GM18870 (cell line): ENCODE results near the gene TRPM3.

Experiments
- ATAC-seq: cut with Tn5 transposase; IDR thresholded peaks from one replicate; pipeline ENCODE4 v1.9.1; 2021; ENCODE audit warnings: moderate library complexity; ENCODE audit not compliant: unreplicated experiment

TRPM3 gene

DNA sequence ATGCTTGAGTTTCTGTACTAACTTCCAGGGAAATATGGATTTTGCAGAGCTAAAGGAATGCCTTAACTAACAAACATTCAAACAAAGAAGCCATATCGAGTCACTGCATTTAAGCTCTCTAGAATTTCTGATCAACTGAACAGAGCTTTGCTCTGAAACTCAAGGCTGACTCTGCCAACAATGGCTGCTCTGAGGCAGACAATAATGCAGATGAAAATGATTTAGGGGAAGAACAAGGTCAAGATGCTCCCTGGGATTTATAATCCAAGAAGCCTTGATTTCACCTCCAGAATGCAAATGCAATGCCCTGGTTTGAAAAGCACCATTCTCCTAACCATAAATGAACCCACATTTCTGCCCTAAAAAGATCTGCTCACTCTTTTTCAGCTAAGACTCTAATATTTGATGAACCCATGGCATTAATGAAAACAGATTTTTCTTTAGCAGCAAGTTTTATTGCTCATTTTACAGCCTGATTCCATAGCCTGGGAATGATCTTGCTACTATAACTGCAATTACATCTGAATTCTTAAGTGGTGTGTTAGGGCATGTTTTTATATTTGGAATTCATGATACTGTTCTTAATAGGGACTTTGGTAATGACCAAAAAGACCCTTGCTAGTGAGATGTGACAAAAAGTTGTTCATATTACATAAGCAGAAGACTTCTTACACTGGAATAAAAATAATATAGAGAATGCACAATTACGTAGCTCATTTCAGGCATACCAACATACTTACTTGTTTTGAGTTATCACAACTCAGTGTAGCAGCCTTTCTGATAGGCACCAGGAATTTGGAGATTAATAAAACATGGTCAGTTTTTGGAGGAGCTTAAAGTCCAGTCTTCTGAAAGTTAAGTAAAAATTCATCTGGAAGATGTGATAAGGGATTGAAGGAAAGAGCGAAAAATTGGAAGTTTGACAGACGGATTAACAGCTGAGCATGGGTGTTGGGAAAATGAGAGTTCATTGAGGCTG lies 169.4 kb downstream of the TRPM3 start:
- no peak for ATAC-seq

DNA sequence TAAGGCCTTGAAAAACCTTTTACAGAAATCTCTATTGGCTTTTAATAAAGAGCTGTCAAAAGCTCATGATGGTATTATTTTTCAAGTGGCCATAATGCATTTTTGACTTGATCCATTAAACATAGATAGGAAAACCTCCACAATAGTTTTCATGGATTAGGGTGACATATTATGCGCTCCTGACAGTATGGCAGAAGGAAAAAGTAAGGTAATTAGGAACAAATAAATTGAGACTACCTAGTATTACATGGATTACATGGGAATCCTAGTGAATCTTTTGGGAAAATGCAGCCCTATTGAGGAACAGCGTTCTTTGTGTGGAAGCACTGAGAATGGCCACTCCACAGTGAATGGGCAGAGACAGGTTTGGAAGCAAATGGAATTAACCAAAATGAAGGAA lies 171.2 kb downstream of the TRPM3 start:
- no peak for ATAC-seq

DNA sequence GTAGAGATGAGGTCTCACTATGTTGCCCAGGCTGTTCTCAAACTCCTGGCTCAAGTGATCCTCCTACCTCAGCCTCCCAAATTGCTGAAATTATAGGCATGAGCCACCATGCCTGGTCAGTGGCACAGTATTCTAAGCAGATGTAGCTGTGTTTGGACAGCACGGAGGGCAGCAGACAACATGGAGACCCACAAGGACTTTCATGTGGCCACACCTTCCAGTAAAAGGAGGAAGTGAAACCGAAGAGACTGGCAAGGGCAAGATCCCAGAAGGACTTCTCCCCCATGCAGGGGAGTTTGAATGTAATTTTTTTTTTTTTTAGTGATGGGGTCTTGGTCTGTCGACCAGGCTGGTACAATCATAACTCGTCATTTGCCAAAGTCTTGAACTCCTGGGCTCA lies 172.2 kb downstream of the TRPM3 start:
- ATAC-seq = peak; percentile 51

DNA sequence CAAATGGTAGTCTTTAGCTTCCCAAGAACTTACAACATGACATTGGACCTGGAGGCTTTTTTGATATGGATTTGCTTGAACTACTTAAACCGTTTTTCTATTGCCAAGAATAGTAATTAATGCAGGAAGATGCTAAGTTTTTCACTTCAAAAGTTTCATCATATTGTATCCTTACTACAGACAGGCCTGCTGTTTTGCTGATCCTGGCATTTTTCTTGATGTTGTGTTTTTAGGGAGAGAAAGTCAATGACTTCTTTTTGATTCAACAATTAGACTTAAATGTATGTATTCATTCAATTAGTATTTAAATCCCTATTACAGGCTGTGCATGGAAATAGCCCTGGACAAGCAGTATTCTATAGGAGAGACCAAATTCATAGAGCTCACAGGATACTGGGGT lies 172.7 kb downstream of the TRPM3 start:
- ATAC-seq = no peak

DNA sequence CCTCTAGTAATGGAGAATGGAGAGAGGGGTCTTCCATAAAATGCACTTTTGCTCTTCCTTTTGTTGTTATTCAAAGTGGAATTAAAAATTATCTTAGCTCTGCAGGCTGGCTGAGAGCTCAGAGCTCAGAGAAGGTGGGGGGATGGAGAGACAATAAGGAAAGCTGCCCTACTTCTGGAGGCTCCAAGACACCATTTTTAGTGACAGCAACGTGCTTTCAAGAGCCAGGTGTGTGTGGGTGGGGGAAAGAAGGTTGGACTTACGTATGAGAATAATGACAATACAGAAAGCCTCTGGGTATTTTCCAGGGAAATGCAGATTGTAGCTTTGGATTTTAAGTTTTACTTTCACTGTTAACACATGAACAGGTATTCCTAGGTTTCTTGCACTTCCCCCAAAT lies 173.9 kb downstream of the TRPM3 start:
- no peak for ATAC-seq

DNA sequence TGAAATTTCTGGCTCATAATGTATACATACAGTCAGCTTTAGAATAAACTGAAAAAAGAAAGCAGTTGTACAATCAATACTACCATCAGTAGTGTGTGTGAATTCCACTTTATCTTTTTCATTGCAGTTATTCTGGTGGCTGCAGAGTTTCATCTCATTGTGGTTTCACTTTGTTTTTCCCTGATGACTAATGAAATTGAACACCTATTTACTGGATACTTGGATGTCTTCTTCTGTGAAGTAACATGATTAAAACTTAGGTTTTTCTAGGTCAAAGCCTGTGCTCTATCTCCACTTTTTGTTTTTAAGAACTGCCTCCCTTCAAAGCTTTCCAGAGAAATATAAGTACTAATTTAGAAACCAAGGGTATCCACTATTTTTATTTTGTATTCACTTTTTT lies 174.3 kb downstream of the TRPM3 start:
- no peak for ATAC-seq

DNA sequence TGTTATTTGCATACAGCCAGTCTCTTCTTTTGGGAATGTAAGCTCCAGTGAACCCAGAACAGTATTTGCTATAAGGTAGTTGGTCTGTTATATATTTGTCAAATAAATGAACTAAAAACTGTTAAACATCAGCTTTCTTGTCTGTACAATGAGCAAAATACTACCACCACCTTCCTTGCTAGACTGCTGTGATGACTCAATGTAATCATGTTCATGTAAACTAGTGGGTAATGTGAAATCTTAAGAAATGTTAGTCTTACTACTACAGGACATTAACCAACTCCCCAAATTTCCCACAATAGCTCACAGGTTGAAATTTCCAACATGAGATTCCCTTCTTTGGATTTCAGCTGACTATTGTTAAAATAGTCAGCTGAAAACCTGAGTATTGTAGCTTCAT lies 176.1 kb downstream of the TRPM3 start:
- ATAC-seq = no peak

DNA sequence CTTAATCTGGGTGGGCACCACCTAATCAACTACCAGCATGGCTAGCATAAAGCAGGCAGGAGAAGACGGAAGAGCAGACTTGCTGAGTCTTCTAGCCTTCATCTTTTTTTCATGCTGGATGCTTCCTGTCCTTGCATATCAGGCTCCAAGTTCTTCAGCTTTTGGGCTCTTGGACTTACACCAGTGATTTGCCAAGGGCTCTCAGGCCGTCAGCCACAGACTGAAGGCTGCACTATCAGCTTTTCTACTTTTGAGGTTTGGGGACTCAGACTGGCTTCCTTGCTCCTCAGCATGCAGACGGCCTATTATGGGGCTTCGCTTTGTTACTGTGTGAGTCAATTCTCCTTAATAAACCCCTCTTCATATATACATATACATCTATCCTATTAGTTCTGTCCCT lies 180.2 kb downstream of the TRPM3 start:
- no peak for ATAC-seq

DNA sequence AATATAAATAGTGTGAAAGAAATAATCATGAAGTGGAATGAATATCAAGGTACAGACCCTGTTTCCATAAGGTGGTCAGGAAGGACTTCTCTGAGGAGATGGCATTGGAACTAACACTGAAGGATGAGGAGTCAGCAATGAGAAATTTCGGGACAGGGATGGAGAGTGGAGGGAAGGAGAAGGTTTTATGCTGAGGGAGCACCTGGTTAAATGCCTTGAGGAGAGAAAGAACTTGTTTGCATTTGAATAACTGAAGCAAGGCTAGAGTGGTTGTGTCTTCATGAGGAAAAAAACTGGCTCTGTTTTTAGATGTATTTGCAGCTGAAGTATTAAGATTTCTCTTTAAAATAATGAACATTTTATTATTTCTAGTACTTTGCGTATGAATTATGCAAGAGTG lies 180.8 kb downstream of the TRPM3 start:
- no peak for ATAC-seq

DNA sequence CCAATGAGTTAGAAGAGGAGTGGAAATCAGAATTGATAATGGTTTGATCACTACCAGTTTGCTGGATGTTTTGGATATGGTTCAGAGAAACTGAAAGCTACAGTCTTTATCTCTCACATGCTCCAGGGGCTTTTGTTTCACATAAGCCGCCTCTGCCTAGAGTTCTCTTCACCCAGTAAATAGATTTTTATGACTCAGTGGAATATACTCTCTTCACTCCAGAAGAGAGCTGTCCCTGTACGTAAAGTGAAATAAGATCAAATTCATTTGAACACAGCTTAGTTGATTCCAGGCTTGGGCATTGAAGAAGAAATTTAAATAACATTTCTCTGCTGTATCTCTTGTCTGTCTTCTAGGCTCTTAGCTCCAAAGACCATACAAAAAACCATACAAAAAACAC lies 184.9 kb downstream of the TRPM3 start:
- no peak for ATAC-seq

DNA sequence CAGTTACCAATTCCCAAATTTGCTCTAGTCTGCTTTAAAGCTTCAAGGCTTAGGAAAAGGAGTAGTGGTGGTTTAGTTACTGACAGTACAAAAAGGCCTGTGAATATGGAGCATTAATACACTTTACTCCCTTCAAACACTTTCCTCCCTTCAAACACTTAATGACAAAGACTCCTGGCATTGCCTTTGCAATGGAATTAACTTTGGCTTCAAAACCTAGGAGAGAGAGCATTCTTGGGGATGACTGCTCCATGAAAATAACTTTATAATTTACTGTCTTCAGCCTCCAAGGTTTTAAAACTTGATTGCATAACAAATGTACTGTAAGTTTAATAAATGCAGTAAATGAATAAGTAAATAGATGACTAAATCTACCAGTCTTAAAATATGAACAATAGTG lies 185.6 kb downstream of the TRPM3 start:
- ATAC-seq = no peak

DNA sequence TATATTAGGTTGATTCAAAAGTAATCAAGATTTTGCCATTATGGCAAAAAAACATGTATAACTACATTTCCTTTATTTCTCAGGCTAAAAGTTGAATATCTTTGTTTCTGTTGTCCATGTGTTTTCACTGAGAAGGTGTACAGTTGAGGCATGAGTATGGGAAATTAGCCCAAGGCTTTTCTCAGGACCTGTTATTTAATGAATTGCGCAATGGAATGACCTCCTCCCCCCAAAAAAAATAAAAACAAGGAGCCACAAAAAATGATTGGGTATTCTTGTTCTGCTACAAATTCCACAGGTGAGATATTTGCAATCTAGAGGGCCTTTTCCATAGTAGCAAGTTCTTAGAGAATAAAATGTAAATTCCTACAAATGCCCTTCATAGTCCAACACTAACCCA lies 186.8 kb downstream of the TRPM3 start:
- no peak for ATAC-seq

DNA sequence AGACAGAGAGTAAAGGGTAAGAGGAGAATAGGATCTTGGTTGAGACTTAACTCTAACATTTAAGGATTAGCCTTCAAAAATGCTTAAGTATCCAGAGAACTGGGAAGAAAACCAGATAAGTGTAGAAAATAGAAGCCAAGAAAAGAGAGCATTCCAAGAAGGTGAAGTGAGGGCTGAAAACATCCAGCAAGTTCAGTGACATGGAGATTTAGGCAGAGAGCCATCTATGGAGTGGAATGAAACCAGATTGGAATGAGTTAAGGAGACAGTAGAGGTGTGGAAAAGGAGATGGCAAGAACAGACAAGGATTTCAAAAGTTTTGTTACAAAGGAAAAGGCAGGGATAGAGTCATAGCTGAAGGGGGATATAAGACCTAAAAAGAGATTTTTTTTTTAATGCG lies 188.1 kb downstream of the TRPM3 start:
- ATAC-seq = no peak

DNA sequence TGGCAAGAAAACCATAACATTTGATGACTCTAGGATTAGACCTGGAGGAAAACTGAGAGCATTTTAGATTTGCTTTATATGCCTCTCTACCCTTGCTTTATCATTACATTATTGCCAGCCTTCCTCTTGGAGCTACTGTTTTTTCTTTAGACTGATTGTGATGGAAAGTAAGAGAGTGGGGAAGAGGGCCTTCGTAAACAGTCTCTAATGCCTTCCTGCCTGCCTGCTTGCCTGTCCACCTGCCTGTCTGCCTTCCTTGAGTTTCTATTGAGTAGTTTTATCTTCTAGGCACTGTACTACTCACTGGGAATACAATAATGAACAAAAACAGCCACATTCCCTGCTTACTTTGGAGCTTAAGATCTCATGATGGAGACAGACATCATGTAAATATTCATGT lies 189.3 kb downstream of the TRPM3 start:
- no peak for ATAC-seq

DNA sequence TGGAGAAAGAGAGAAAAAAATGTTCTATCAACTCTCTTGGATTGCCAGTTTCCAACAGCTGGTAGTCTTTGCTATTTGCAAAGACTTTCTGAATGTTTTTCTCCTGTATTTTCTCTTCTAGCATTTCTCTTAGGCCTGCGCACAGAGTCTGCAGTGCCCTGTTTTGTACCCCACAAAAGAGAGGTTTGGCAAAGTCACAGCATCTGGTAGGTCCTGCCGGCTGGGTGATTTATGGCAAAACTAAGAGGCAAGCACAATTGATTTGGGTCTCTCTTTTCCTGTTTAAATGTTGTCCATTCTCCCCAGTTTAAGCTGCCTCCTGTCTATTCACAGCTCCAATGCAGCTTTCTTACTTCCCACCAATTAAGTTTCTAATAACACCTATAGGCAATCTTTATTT lies 193.9 kb downstream of the TRPM3 start:
- no peak for ATAC-seq

DNA sequence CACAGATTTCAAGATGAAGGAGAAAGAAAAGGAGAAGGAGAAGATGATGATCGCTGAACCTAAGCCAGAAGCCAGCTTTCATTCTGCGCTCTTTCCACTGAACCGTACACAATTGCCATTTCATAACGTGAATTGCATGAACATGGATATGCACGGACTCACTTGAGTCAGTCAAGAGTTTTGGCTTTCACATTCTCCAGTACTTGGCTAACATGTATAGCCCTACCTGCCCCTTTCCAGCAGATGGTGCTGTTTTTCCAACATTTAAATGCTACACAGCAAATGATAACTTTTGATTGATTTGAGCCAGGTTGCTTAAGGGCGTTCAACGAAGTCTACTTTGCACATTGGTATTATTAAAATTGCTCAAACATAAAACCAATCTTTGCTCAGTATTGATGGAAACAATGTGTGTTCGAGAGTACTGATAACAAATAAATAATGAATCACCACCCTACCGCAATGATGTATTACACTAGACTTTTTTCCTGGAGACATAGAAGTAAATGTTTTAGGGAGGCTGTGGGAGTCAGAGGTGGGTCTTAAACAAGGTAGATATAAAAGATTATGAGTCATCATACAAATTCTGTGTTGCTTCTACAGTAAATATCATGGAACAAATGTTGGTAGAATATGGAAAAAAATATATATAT lies 196.4 kb downstream of the TRPM3 start:
- peak; percentile 82 for ATAC-seq

DNA sequence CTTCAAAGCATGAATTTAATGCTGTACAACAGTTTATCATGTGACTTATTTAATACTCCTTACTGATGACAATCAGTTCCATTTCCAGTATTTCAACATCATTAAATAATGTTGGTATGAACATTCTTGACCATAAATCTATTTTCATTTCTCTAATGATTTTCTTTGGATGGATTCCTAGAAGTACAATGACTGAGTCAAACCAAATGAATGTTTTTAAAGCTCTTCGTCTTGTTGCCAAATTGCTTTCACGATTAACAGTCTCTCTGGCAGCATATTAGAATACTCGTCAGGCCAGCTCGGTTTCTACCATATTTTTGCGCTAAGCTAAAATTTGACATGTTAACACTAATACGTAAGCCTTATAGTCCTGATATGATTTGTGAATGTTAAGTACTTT lies 197.0 kb downstream of the TRPM3 start:
- no peak for ATAC-seq

DNA sequence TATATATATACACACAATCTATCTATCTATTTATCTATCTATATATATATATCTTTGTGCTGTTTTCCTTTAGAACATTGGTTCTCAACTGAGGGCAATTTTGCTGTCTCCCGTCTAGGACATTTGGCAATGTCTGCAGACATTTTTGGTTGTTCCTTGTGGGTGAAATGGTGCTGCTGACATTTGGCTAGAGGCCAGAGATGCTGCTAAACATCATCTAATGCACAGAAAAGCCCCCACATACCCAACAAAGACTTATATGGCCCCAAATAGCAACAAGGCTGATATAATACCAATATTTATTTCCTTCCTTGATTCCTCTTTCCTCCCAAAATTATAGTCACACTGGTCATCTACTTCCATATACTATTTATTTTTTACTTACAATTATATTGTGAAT lies 197.5 kb downstream of the TRPM3 start:
- ATAC-seq = no peak

DNA sequence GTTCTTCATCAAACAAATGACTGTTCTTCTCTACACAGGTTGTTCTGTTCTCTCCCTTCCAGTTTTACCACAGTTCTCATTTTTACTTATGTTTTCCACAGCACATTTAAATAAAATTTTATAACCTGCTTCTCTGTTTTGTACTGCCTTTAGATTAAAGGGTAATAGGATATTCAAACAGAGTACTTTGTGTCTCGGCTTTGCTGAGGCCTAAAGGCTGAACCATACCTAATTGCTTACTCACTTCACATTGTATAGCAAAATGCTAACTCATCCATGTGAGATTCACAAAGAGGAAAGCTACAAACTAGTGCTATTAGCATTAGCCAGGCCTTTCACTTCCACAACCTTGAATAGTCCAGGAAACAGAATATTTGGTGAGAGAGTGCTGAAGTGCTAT lies 200.3 kb downstream of the TRPM3 start:
- no peak for ATAC-seq

DNA sequence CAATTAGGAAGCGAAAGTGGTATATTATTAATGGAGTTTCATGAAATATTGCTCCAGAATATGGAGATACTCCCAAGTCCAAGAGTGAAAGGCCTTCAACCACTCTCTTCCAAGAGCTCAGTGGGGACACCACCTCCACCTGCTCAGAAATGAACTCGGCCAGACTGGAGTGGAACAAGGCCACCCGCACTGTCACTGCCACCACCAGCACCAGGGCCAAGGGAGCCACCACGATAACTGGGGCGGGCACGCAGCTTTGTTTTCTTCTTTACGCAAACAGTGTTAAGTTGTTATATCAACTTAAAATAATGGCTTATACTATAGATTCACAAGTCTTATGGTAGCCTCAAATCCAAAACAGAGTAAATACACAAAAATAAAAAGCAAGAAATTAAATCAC lies 204.1 kb downstream of the TRPM3 start:
- ATAC-seq = no peak

DNA sequence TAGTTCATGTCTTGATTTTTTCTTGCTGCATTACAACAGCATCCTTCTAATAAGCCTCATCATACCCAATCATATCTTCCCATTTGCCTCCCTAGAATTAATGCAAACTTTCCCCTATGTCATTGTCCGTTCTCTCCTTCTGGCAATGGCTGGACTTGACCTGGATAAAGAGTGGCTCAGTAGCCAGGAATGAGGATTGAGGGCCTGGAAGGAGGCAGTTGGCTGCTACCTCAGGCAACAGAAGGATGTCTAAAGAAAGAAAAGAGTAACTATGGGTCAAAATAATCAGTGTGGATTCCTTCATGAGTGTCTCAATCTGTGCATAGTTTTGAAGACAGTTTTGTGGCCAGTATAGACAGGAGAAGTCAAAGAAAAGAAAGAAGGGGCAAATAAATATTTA lies 209.6 kb downstream of the TRPM3 start:
- ATAC-seq = no peak

DNA sequence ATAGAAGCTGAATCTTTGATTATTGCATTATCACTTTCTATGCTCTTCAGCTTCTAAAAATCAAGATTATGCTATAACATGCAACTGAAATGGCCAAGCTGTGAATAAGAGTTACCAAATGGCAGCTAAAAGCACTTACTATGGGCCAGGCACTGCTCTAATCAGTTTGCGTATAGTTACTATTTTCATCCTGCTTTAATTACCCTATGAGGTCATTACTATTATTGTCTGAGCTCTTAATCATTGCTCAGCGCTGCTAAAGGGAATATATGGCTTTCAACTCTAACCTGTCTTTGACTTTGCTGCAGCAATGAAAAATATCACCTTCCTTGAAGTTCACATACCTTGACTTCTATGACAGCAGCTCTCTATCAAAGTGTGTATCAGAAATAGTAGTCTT lies 210.8 kb downstream of the TRPM3 start:
- no peak for ATAC-seq
